SU-DHL-6 (cell line): ENCODE data around the gene SULT1C4.

Source experiments
- H2AFZ ChIP-seq: fragments of 200-600 bp; sonication (generic); 2 replicates; pipeline ENCODE4 v1.6.1; 2014; ENCODE audit warnings: low read depth, mild to moderate bottlenecking, moderate library complexity, mixed read lengths, antibody characterized with exemption, low read length; ENCODE audit not compliant: severe bottlenecking
- H3F3A ChIP-seq: fragments of 200-600 bp; shearing (Covaris generic); 2 replicates; pipeline ENCODE4 v1.6.0; 2016; ENCODE audit warnings: antibody characterized with exemption, mild to moderate bottlenecking; ENCODE audit not compliant: insufficient read depth
- H3K27ac ChIP-seq: fragments of 200-600 bp; sonication (generic); 2 replicates; pipeline ENCODE4 v1.5.1; 2016; ENCODE audit warnings: low read depth, mild to moderate bottlenecking, low read length, moderate library complexity, mixed read lengths
- H3K27me3 ChIP-seq: fragments of 200-600 bp; sonication (generic), shearing (Covaris generic); 2 replicates; pipeline ENCODE4 v1.6.0; 2014; ENCODE audit warnings: mild to moderate bottlenecking, low read length
- H3K36me3 ChIP-seq: fragments of 200-600 bp; sonication (generic); 2 replicates; pipeline ENCODE4 v1.6.1; 2014; ENCODE audit warnings: mild to moderate bottlenecking, low read length, mixed read lengths
- H3K4me2 ChIP-seq: fragments of 300-600, 200-600 bp; shearing (Covaris generic), sonication (generic); 2 replicates; pipeline ENCODE4 v1.6.0; 2014; ENCODE audit warnings: low read length, low read depth, mild to moderate bottlenecking; ENCODE audit not compliant: poor library complexity, severe bottlenecking
- H3K4me3 ChIP-seq: fragments of 200-600 bp; sonication (generic); 2 replicates; pipeline ENCODE4 v1.5.1; 2014; ENCODE audit warnings: antibody characterized with exemption, low read length, mild to moderate bottlenecking, mixed read lengths; ENCODE audit not compliant: insufficient read depth, poor library complexity, severe bottlenecking
- H3K79me2 ChIP-seq: fragments of 200-600 bp; sonication (generic); 2 replicates; pipeline ENCODE4 v1.6.1; 2014; ENCODE audit warnings: mild to moderate bottlenecking, low read length, moderate library complexity; ENCODE audit not compliant: insufficient read depth
- H3K9ac ChIP-seq: fragments of 200-600 bp; sonication (generic); 2 replicates; pipeline ENCODE4 v1.7.0; 2014; ENCODE audit warnings: mild to moderate bottlenecking, low read length
- H3K9me2 ChIP-seq: fragments of 200-600 bp; sonication (generic); replicated peaks from 2 replicates; pipeline ENCODE4 v1.6.1; 2014; ENCODE audit warnings: low read length; ENCODE audit not compliant: insufficient read depth
- H3K9me3 ChIP-seq: fragments of 200-600 bp; sonication (generic); 2 replicates; pipeline ENCODE4 v1.6.1; 2014; ENCODE audit warnings: low read length, mixed read lengths; ENCODE audit not compliant: insufficient read depth
- H4K20me1 ChIP-seq: fragments of 200-600 bp; sonication (generic); 2 replicates; pipeline ENCODE4 v1.6.1; 2014; ENCODE audit warnings: low read depth, mild to moderate bottlenecking, antibody characterized with exemption, low read length, moderate library complexity, mixed read lengths
- CTCF ChIP-seq: fragments of 200-600 bp; sonication (generic); IDR thresholded peaks from one replicate; pipeline ENCODE4 v1.5.1; 2017; ENCODE audit warnings: antibody characterized with exemption, mild to moderate bottlenecking, low read length, moderate library complexity; ENCODE audit not compliant: insufficient read depth, poor library complexity, severe bottlenecking
- EZH2phosphoT487 ChIP-seq: fragments of 200-600 bp; sonication (generic), shearing (Covaris generic); conservative IDR thresholded peaks from 2 replicates; pipeline ENCODE4 v1.6.1; 2018; ENCODE audit warnings: mild to moderate bottlenecking, antibody characterized with exemption, low read length, moderate library complexity, mixed read lengths

The SULT1C4 gene

GRCh38 chr2:108378851-108379250, 1.1 kb downstream of the SULT1C4 start:
- no peaks in the 10 kb centered on the region for H3K27me3 ChIP-seq
- no peak overlapping the region for H3K27ac ChIP-seq
- TF ChIP-seq CTCF (no peak), EZH2phosphoT487 (no peak)

GRCh38 chr2:108382196-108382595, 4.4 kb downstream of the SULT1C4 start:
- no peaks in the 10 kb centered on the region for H3K79me2 ChIP-seq
- no peak overlapping the region for H3K4me2 ChIP-seq
- H3K27ac ChIP-seq: no peak overlapping the region

More at GRCh38 chr2:108378851-108379250, 1.1 kb downstream of the SULT1C4 start:
- Histone ChIP-seq H3K4me3 (no peak overlapping the region), H3K9ac (no peak overlapping the region), H3K9me3 (no peaks in the 10 kb centered on the region), H3K36me3 (no peaks in the 10 kb centered on the region), H2AFZ (no peak overlapping the region), H3K4me2 (no peak overlapping the region), H3K79me2 (no peaks in the 10 kb centered on the region), H3K9me2 (no peaks in the 10 kb centered on the region), H4K20me1 (no peaks in the 10 kb centered on the region), H3F3A (no peaks in the 10 kb centered on the region)

GRCh38 chr2:108383146-108383830, 5.5 kb downstream of the SULT1C4 start:
- Histone ChIP-seq H2AFZ (no peak overlapping the region), H3K9ac (no peak overlapping the region), H3K4me2 (no peak overlapping the region), H3K27ac (no peak overlapping the region), H3K36me3 (no peaks in the 10 kb centered on the region), H3K4me3 (no peak overlapping the region), H3K9me2 (no peaks in the 10 kb centered on the region), H4K20me1 (no peaks in the 10 kb centered on the region), H3K79me2 (no peaks in the 10 kb centered on the region), H3F3A (no peaks in the 10 kb centered on the region), H3K27me3 (no peaks in the 10 kb centered on the region), H3K9me3 (no peaks in the 10 kb centered on the region)
- TF ChIP-seq CTCF (no peak), EZH2phosphoT487 (no peak)

More at GRCh38 chr2:108382196-108382595, 4.4 kb downstream of the SULT1C4 start:
- no peak for TF ChIP-seq CTCF
- no peak for TF ChIP-seq EZH2phosphoT487
- Histone ChIP-seq H3F3A (no peaks in the 10 kb centered on the region), H3K9ac (no peak overlapping the region), H3K9me2 (no peaks in the 10 kb centered on the region), H3K36me3 (no peaks in the 10 kb centered on the region), H3K9me3 (no peaks in the 10 kb centered on the region), H3K27me3 (no peaks in the 10 kb centered on the region), H2AFZ (no peak overlapping the region), H4K20me1 (no peaks in the 10 kb centered on the region), H3K4me3 (no peak overlapping the region)
